Astrocyte (in vitro differentiated cells and primary cell): ENCODE data around the gene C10orf90. TPM values are rescaled to one million over a fixed set of nuclear protein-coding genes. Genes with fewer than 3 reads are reported as not detected.

Source experiments
- DNase-seq: peaks from one replicate; pipeline ENCODE4 v3.0.0-alpha.2; 2010; ENCODE audit warnings: low read depth
- FAIRE-seq: peaks from 2 replicates; lab custom pipeline; 2011; peaks lifted over from hg19 to GRCh38; lab: Jason Lieb, UNC
- H2AFZ ChIP-seq: 2 replicates; pipeline ENCODE4 v1.6.0; 2012; ENCODE audit warnings: low read depth, low read length, inconsistent platforms
- H3K27ac ChIP-seq: 2 replicates; pipeline ENCODE4 v1.5.1; 2011; ENCODE audit warnings: low read depth, low read length, inconsistent platforms
- H3K27me3 ChIP-seq: 2 replicates; pipeline ENCODE4 v1.6.0; 2011; ENCODE audit warnings: low read length, inconsistent platforms; ENCODE audit not compliant: insufficient read depth
- H3K36me3 ChIP-seq: 2 replicates; pipeline ENCODE4 v1.5.1; 2011; ENCODE audit warnings: low read length, inconsistent platforms; ENCODE audit not compliant: insufficient read depth
- H3K4me1 ChIP-seq: 2 replicates; pipeline ENCODE4 v1.5.1; 2011; ENCODE audit warnings: low read length, inconsistent platforms; ENCODE audit not compliant: insufficient read depth
- H3K4me2 ChIP-seq: 2 replicates; pipeline ENCODE4 v1.6.0; 2012; ENCODE audit warnings: low read length, inconsistent platforms
- H3K4me3 ChIP-seq: 2 replicates; pipeline ENCODE4 v1.5.1; 2011; ENCODE audit warnings: low read depth, mild to moderate bottlenecking, low read length, inconsistent platforms; ENCODE audit not compliant: insufficient read depth
- H3K79me2 ChIP-seq: 2 replicates; pipeline ENCODE4 v1.6.0; 2012; ENCODE audit warnings: mild to moderate bottlenecking, low read length, inconsistent platforms; ENCODE audit not compliant: insufficient read depth
- H3K9ac ChIP-seq: 2 replicates; pipeline ENCODE4 v1.6.0; 2012; ENCODE audit warnings: mild to moderate bottlenecking, low read length, inconsistent platforms
- H3K9me3 ChIP-seq: 2 replicates; pipeline ENCODE4 v1.5.1; 2012; ENCODE audit warnings: low read depth, mild to moderate bottlenecking, low read length, inconsistent platforms; ENCODE audit not compliant: insufficient read depth
- H4K20me1 ChIP-seq: 2 replicates; pipeline ENCODE4 v1.6.0; 2012; ENCODE audit warnings: low read length, inconsistent platforms; ENCODE audit not compliant: insufficient read depth
- H3K27ac Mint-ChIP-seq: one replicate; pipeline ENCODE4 v1.8.0; 2021; ENCODE audit warnings: mild to moderate bottlenecking, mixed read lengths; ENCODE audit not compliant: unreplicated experiment
- H3K27me3 Mint-ChIP-seq: one replicate; pipeline ENCODE4 v1.8.0; 2021; ENCODE audit warnings: low read depth, mixed read lengths; ENCODE audit not compliant: unreplicated experiment
- H3K36me3 Mint-ChIP-seq: one replicate; pipeline ENCODE4 v1.8.0; 2021; ENCODE audit warnings: low read depth, mixed read lengths; ENCODE audit not compliant: unreplicated experiment
- H3K4me1 Mint-ChIP-seq: one replicate; pipeline ENCODE4 v1.8.0; 2021; ENCODE audit warnings: low read depth, mixed read lengths; ENCODE audit not compliant: unreplicated experiment
- H3K4me3 Mint-ChIP-seq: one replicate; pipeline ENCODE4 v1.8.0; 2021; ENCODE audit warnings: mild to moderate bottlenecking, moderate library complexity, mixed read lengths; ENCODE audit not compliant: unreplicated experiment
- H3K9me3 Mint-ChIP-seq: one replicate; pipeline ENCODE4 v1.8.0; 2021; ENCODE audit warnings: mild to moderate bottlenecking, mixed read lengths; ENCODE audit not compliant: unreplicated experiment
- EZH2 ChIP-seq: IDR thresholded peaks from 2 replicates; pipeline ENCODE4 v1.6.1; 2012; ENCODE audit warnings: mild to moderate bottlenecking, low read length, inconsistent platforms; ENCODE audit not compliant: insufficient read depth
- total RNA-seq: library from RNA; stranded (reverse); gene quantifications from 2 replicates; pipeline ENCODE4 v1.2.1, GENCODE V29; 2021
- TF ChIP-seq, protein P1 (sequence below): IDR thresholded peaks from 2 replicates; pipeline ENCODE4 v1.5.1; 2011; ENCODE audit warnings: low read depth, mild to moderate bottlenecking, inconsistent platforms, low read length, moderate library complexity; ENCODE audit not compliant: insufficient read depth

Gene C10orf90
- total RNA-seq, 1 donor from 2014 or later: not detected

DNA sequence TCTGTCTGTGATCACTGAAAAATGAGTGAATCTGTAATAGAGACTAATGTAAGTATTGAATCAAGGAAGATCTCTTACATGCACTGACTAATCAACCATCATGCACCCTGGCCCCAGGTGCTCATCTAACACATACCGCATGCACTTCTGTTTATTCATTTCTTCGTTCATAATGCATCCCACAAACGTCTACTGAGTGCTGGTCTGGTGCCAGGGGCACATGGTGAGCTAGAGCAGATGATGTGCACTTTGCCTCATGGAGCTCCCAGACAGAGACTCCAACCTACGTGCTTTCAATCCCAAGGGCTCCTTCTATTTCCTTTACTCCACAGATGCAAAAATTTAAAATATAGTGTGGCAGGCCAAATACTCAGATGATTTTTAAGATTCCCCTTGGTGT, 10.7 kb downstream of the C10orf90 start:
- H3K27ac Mint-ChIP-seq: no peak overlapping the region
- peaks cover 28% of the 10 kb centered on the region for H3K4me1 Mint-ChIP-seq
- Histone ChIP-seq H3K27ac (no peak overlapping the region), H2AFZ (no peak overlapping the region), H3K79me2 (no peaks in the 10 kb centered on the region), H3K4me1 (peaks cover 27% of the 10 kb centered on the region), H3K36me3 (no peaks in the 10 kb centered on the region), H3K4me2 (no peak overlapping the region), H3K27me3 (no peaks in the 10 kb centered on the region), H3K4me3 (no peak overlapping the region), H4K20me1 (no peaks in the 10 kb centered on the region), H3K9me3 (no peaks in the 10 kb centered on the region), H3K9ac (no peak overlapping the region)
- DNase-seq (no peak), FAIRE-seq (no peak)
- H3K9me3 Mint-ChIP-seq: no peaks in the 10 kb centered on the region
- H3K27me3 Mint-ChIP-seq: no peaks in the 10 kb centered on the region
- no peaks in the 10 kb centered on the region for H3K36me3 Mint-ChIP-seq
- H3K4me3 Mint-ChIP-seq: no peak overlapping the region
- TF ChIP-seq, protein P1, sequence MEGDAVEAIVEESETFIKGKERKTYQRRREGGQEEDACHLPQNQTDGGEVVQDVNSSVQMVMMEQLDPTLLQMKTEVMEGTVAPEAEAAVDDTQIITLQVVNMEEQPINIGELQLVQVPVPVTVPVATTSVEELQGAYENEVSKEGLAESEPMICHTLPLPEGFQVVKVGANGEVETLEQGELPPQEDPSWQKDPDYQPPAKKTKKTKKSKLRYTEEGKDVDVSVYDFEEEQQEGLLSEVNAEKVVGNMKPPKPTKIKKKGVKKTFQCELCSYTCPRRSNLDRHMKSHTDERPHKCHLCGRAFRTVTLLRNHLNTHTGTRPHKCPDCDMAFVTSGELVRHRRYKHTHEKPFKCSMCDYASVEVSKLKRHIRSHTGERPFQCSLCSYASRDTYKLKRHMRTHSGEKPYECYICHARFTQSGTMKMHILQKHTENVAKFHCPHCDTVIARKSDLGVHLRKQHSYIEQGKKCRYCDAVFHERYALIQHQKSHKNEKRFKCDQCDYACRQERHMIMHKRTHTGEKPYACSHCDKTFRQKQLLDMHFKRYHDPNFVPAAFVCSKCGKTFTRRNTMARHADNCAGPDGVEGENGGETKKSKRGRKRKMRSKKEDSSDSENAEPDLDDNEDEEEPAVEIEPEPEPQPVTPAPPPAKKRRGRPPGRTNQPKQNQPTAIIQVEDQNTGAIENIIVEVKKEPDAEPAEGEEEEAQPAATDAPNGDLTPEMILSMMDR: no peak
- TF ChIP-seq EZH2: no peak

DNA sequence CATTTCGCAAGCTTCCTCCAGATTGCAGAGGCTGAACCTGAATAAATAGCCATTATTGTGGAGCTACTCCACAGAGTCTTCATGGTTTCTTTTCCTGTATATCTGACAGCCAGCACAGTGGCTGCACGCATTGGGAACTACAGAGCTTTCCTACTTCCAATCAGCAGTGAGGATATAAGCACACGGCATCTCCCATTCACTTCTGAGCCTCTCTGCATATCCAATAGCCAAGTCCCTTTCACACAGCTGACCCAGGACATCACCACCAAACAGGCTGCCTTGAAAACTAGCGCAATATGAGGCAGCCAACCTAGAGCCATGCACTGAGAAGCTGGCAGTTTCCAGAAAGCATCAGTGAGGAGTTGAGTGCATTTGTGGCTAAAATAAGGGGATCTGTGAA, 11.6 kb downstream of the C10orf90 start:
- H3K27ac ChIP-seq: no peak overlapping the region
- peaks cover 19% of the 10 kb centered on the region for H3K4me1 ChIP-seq
- Mint-ChIP-seq H3K9me3 (no peaks in the 10 kb centered on the region), H3K27me3 (no peaks in the 10 kb centered on the region), H3K36me3 (no peaks in the 10 kb centered on the region), H3K27ac (no peak overlapping the region), H3K4me1 (peaks cover 20% of the 10 kb centered on the region), H3K4me3 (no peak overlapping the region)
- no peak for DNase-seq
- H4K20me1 ChIP-seq: no peaks in the 10 kb centered on the region
- H3K79me2 ChIP-seq: no peaks in the 10 kb centered on the region
- H3K9ac ChIP-seq: no peak overlapping the region
- H3K36me3 ChIP-seq: no peaks in the 10 kb centered on the region
- no peak overlapping the region for H2AFZ ChIP-seq
- no peaks in the 10 kb centered on the region for H3K27me3 ChIP-seq
- FAIRE-seq: no peak
- TF ChIP-seq, protein P1: no peak
- TF ChIP-seq EZH2: no peak
- no peak overlapping the region for H3K4me2 ChIP-seq
- no peak overlapping the region for H3K4me3 ChIP-seq
- H3K9me3 ChIP-seq: no peaks in the 10 kb centered on the region

DNA sequence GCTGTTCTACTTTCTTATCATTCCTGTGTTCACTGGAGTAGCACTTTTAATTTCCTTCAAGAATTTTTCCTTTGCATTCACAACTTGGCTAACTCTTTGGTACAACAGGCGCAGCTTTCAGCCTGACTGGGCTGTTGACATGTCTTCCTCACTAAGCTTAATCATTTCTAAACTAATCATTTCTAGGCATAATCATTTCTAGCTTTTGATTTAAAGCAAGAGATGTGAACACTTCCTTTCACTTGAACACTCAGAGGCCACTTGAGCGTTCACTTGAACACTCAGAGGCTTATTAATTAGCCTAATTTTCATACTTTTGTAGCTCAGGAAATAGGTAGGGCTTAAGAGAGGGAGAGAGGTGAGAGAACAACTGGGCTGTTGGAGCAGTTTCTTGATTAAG, 15.9 kb downstream of the C10orf90 start:
- H3K27me3 Mint-ChIP-seq: no peaks in the 10 kb centered on the region
- H3K36me3 Mint-ChIP-seq: no peaks in the 10 kb centered on the region
- H3K9me3 ChIP-seq: no peaks in the 10 kb centered on the region
- no peaks in the 10 kb centered on the region for H3K36me3 ChIP-seq
- no peak for DNase-seq
- no peak overlapping the region for H2AFZ ChIP-seq
- no peak overlapping the region for H3K9ac ChIP-seq
- TF ChIP-seq, protein P1: no peak
- TF ChIP-seq EZH2: no peak
- no peaks in the 10 kb centered on the region for H3K4me1 ChIP-seq
- H3K4me2 ChIP-seq: no peak overlapping the region
- H3K4me1 Mint-ChIP-seq: peaks cover 2% of the 10 kb centered on the region
- FAIRE-seq: no peak
- no peak overlapping the region for H3K4me3 Mint-ChIP-seq
- no peaks in the 10 kb centered on the region for H3K79me2 ChIP-seq
- peaks cover 6% of the 10 kb centered on the region for H3K27me3 ChIP-seq
- no peak overlapping the region for H3K4me3 ChIP-seq
- peaks cover 3% of the 10 kb centered on the region for H3K9me3 Mint-ChIP-seq
- H3K27ac ChIP-seq: no peak overlapping the region
- no peak overlapping the region for H3K27ac Mint-ChIP-seq
- H4K20me1 ChIP-seq: no peaks in the 10 kb centered on the region
